Keratinocyte (primary cell): ENCODE measurements around the gene GRM2. TPM values are rescaled to one million over a fixed set of nuclear protein-coding genes. Genes with fewer than 3 reads are reported as not detected.

Experiments used
- DNase-seq: peaks from one replicate; pipeline ENCODE4 v3.0.0-alpha.2; 2011; ENCODE audit warnings: low read depth, missing footprints, low spot score
- FAIRE-seq: peaks from 2 replicates; lab custom pipeline; 2011; peaks lifted over from hg19 to GRCh38; lab: Jason Lieb, UNC
- H2AFZ ChIP-seq: 2 replicates; pipeline ENCODE4 v1.6.0; 2012; ENCODE audit warnings: low read length, control low read depth, inconsistent platforms; ENCODE audit not compliant: control insufficient read depth
- H3K27ac ChIP-seq: 2 replicates; pipeline ENCODE4 v1.5.1; 2011; ENCODE audit warnings: low read length; ENCODE audit not compliant: control insufficient read depth, insufficient read depth
- H3K27me3 ChIP-seq: 3 replicates; pipeline ENCODE4 v1.6.0; 2011; ENCODE audit warnings: low read length; ENCODE audit not compliant: control insufficient read depth, insufficient read depth; ENCODE audit errors: extremely low read depth
- H3K36me3 ChIP-seq, 2 experiments: 2 replicates in 1 of 2; 3 replicates in 1 of 2; pipeline ENCODE4 v1.5.1; 2011; ENCODE audit warnings: low read length in 2 of 2, mild to moderate bottlenecking in 1 of 2; ENCODE audit not compliant: control insufficient read depth in 2 of 2, insufficient read depth in 2 of 2; ENCODE audit errors: extremely low read depth in 1 of 2
- H3K4me1 ChIP-seq: 3 replicates; pipeline ENCODE4 v1.5.1; 2011; ENCODE audit warnings: low read length; ENCODE audit not compliant: control insufficient read depth, insufficient read depth; ENCODE audit errors: extremely low read depth
- H3K4me2 ChIP-seq: 3 replicates; pipeline ENCODE4 v1.6.0; 2011; ENCODE audit warnings: low read depth, low read length; ENCODE audit not compliant: control insufficient read depth, insufficient read depth; ENCODE audit errors: extremely low read depth
- H3K4me3 ChIP-seq, 3 experiments: fragments of 200-600 bp in 1 of 3; sonication (generic) in 1 of 3; 2 replicates in 2 of 3; 3 replicates in 1 of 3; pipeline ENCODE4 v1.5.1; 2011 to 2016; ENCODE audit warnings: low read length in 3 of 3, mild to moderate bottlenecking in 3 of 3, control low read depth in 2 of 3, inconsistent platforms in 1 of 3, low read depth in 1 of 3, mixed read lengths in 1 of 3, mixed run types in 1 of 3, moderate library complexity in 1 of 3; ENCODE audit not compliant: control insufficient read depth in 2 of 3, insufficient read depth in 2 of 3; ENCODE audit errors: extremely low read depth in 1 of 3
- H3K79me2 ChIP-seq: 2 replicates; pipeline ENCODE4 v1.6.0; 2012; ENCODE audit warnings: low read length; ENCODE audit not compliant: control insufficient read depth, insufficient read depth
- H3K9ac ChIP-seq: 3 replicates; pipeline ENCODE4 v1.6.0; 2011; ENCODE audit warnings: low read length; ENCODE audit not compliant: control insufficient read depth, insufficient read depth; ENCODE audit errors: extremely low read depth
- H3K9me1 ChIP-seq: 3 replicates; pipeline ENCODE4 v1.6.0; 2011; ENCODE audit warnings: low read length; ENCODE audit not compliant: control insufficient read depth, insufficient read depth; ENCODE audit errors: extremely low read depth
- H3K9me3 ChIP-seq: 2 replicates; pipeline ENCODE4 v1.5.1; 2012; ENCODE audit warnings: low read depth, low read length; ENCODE audit not compliant: control insufficient read depth
- H4K20me1 ChIP-seq: 3 replicates; pipeline ENCODE4 v1.6.0; 2011; ENCODE audit warnings: low read length; ENCODE audit not compliant: control insufficient read depth, insufficient read depth; ENCODE audit errors: extremely low read depth
- CTCF ChIP-seq, 3 experiments: IDR thresholded peaks in 1 of 3; conservative IDR thresholded peaks in 1 of 3; optimal IDR thresholded peaks in 1 of 3; 2 replicates in 2 of 3; 3 replicates in 1 of 3; pipeline versions ENCODE3 to v1.5.1; 2011; ENCODE audit warnings: low read length in 3 of 3, mild to moderate bottlenecking in 3 of 3, moderate library complexity in 2 of 3, control low read depth in 1 of 3, inconsistent platforms in 1 of 3; ENCODE audit not compliant: insufficient read depth in 2 of 3; ENCODE audit errors: extremely low read depth in 1 of 3
- EZH2 ChIP-seq: IDR thresholded peaks from one replicate; pipeline ENCODE4 v1.6.1; 2012; ENCODE audit warnings: inconsistent platforms, mild to moderate bottlenecking, low read length, moderate library complexity
- dilution Hi-C: fragments of 300-500 bp; cut with MboI; formaldehyde crosslinking; loops from one replicate; pipeline ENCODE4 v1.7.0; 2020; ENCODE audit warnings: low sequenced_read_pairs; ENCODE audit not compliant: extremely low pct_ligation_motif_present
- polyA plus RNA-seq, 5 experiments: library from polyadenylated mRNA; depleted of rRNA in 3 of 5; stranded (reverse) in 3 of 5; stranded (forward) in 1 of 5; unstranded in 1 of 5; fragments of >200 nt; gene quantifications; 1 replicate in 1 of 5; 2 replicates in 3 of 5; 3 replicates in 1 of 5; pipeline versions ENCODE4 v1.2.1 to v1.2.3, GENCODE V29; 2011 to 2012; ENCODE audit warnings: missing spikeins in 2 of 5, low read depth in 1 of 5, low replicate concordance in 1 of 5

GRM2 gene
- polyA plus RNA-seq, 1 donor (not counting 4 experiments of a cell fraction or from before 2014, with no cell fraction given), result 0.07 TPM

GRCh38 chr3:51735039-51735438 is 28.2 kb downstream of the GRM2 start:
- Histone ChIP-seq H3K27me3 (no peaks in the 10 kb centered on the region), H4K20me1 (no peaks in the 10 kb centered on the region), H3K9me1 (no peaks in the 10 kb centered on the region), H2AFZ (no peak overlapping the region), H3K79me2 (no peaks in the 10 kb centered on the region), H3K9me3 (no peaks in the 10 kb centered on the region), H3K9ac (no peak overlapping the region), H3K4me1 (peaks cover 6% of the 10 kb centered on the region), H3K27ac (no peak overlapping the region), H3K4me3 (no peak overlapping the region), H3K4me2 (no peak overlapping the region), H3K36me3 (no peaks in the 10 kb centered on the region)
- DNase-seq (no peak), FAIRE-seq (no peak)
- dilution Hi-C loops, result no loop called here
- TF ChIP-seq CTCF (optimal IDR thresholded peaks at IDR 0.05 in 1 of 3, IDR thresholded peaks at IDR 0.05 in 1 of 3, conservative IDR thresholded peaks at IDR 0.05 in 1 of 3; ENCODE audit: extremely low read depth in 1 of 3, insufficient read depth in 2 of 3, low read length in 3 of 3), result no peak
- TF ChIP-seq EZH2, result no peak

- no peak for DNase-seq
- H3K27ac ChIP-seq, result no peak overlapping the region
- no peaks in the 10 kb centered on the region for H3K27me3 ChIP-seq
- no peaks in the 10 kb centered on the region for H3K9me1 ChIP-seq
- H2AFZ ChIP-seq, result no peak overlapping the region
- H4K20me1 ChIP-seq, result no peaks in the 10 kb centered on the region
- H3K9ac ChIP-seq, result no peak overlapping the region
- dilution Hi-C loops, result no loop called here
- H3K4me2 ChIP-seq, result no peak overlapping the region
- TF ChIP-seq CTCF (optimal IDR thresholded peaks at IDR 0.05 in 1 of 3, IDR thresholded peaks at IDR 0.05 in 1 of 3, conservative IDR thresholded peaks at IDR 0.05 in 1 of 3; ENCODE audit: extremely low read depth in 1 of 3, insufficient read depth in 2 of 3, low read length in 3 of 3) (no peak), EZH2 (no peak)
- FAIRE-seq, result no peak
- no peak overlapping the region for H3K4me3 ChIP-seq
- no peaks in the 10 kb centered on the region for H3K36me3 ChIP-seq
- H3K4me1 ChIP-seq, result no peaks in the 10 kb centered on the region
- H3K79me2 ChIP-seq, result no peaks in the 10 kb centered on the region
- H3K9me3 ChIP-seq, result no peaks in the 10 kb centered on the region
Observed at GRCh38 chr3:51735950-51736349, 29.1 kb downstream of the GRM2 start.
